A549 (cell line): ENCODE measurements around the gene UGT1A5. TPM values are rescaled to one million over a fixed set of nuclear protein-coding genes. Genes with fewer than 3 reads are reported as not detected.
A peak's percentile ranks its signal among the peaks of the same experiment; 100 is the strongest.

Experiments used
- ATAC-seq, 2 experiments: fragments of 200-7000 bp in 1 of 2; fragments of >200 bp in 1 of 2; cut with Nextera tagmentation in 1 of 2; cut with Tn5 transposase in 1 of 2; 3 replicates each; pipeline versions ENCODE4 v1.8.0 to v1.9.1; 2018 to 2020; ENCODE audit warnings: mild to moderate bottlenecking in 1 of 2, moderate library complexity in 1 of 2
- CTCF ChIA-PET: fragments of 300-600 bp; sonication (Branson Sonifier 250); formaldehyde crosslinking; extraction: SDS; loops from one replicate; lab custom pipeline; 2021; ENCODE audit warnings: antibody characterized with exemption, inconsistent platforms; lab: Yijun Ruan, JAX
- POLR2A ChIA-PET: fragments of 350-600 bp; formaldehyde crosslinking; extraction: SDS; loops from one replicate; lab custom pipeline; 2021; ENCODE audit warnings: antibody characterized with exemption, inconsistent platforms; lab: Yijun Ruan, JAX
- DNase-seq, 2 experiments: peaks; one replicate each; pipeline versions ENCODE4 v3.0.0 to v3.0.0-alpha.2; 2011 to 2016; ENCODE audit warnings: low read depth in 1 of 2, low spot score in 1 of 2
- FAIRE-seq: peaks from 2 replicates; lab custom pipeline; 2011; peaks lifted over from hg19 to GRCh38; lab: Jason Lieb, UNC
- H3K27ac ChIP-seq, 2 experiments: fragments of >200 bp; sonication (Bioruptor Twin); formaldehyde crosslinking; 3 replicates each; pipeline ENCODE4 v1.5.1; 2016 to 2017
- H3K4me1 ChIP-seq: fragments of >200 bp; sonication (Bioruptor Twin); formaldehyde crosslinking; 3 replicates; pipeline ENCODE4 v1.6.1; 2016
- H3K4me2 ChIP-seq: fragments of >200 bp; sonication (Bioruptor Twin); formaldehyde crosslinking; 3 replicates; pipeline ENCODE4 v1.6.1; 2016
- H3K4me3 ChIP-seq: fragments of >200 bp; sonication (Bioruptor Twin); formaldehyde crosslinking; 3 replicates; pipeline ENCODE4 v1.5.1; 2016
- H3K9me3 ChIP-seq: fragments of >200 bp; sonication (Bioruptor Twin); formaldehyde crosslinking; 3 replicates; pipeline ENCODE4 v1.6.1; 2016
- BCL3 ChIP-seq: fragments of >200 bp; sonication (Bioruptor Twin); formaldehyde crosslinking; IDR thresholded peaks from 3 replicates; pipeline ENCODE4 v1.6.1; 2016
- CBX2 ChIP-seq: fragments of 200-600 bp; sonication (generic); IDR thresholded peaks from 2 replicates; pipeline ENCODE4 v1.6.1; 2016; ENCODE audit warnings: low read depth, mild to moderate bottlenecking, borderline replicate concordance
- CBX8 ChIP-seq: fragments of 200-600 bp; sonication (generic); IDR thresholded peaks from 2 replicates; pipeline ENCODE4 v1.6.1; 2016
- CEBPB ChIP-seq, 2 experiments: fragments of >200 bp in 1 of 2; sonication (Bioruptor Twin) in 1 of 2; formaldehyde crosslinking in 1 of 2; IDR thresholded peaks; 2 replicates each; pipeline ENCODE4 v1.6.1; 2012 to 2016
- CHD2 ChIP-seq: fragments of 150-350 bp; IDR thresholded peaks from 2 replicates; pipeline ENCODE4 v1.6.1; 2014; ENCODE audit warnings: low read length; ENCODE audit not compliant: partially characterized antibody
- FOSB ChIP-seq: fragments of 250-450 bp; sonication (Bioruptor Pico); IDR thresholded peaks from 2 replicates; pipeline ENCODE4 v1.5.0; 2020; ENCODE audit warnings: mild to moderate bottlenecking, moderate library complexity
- FOSL2 ChIP-seq, 2 experiments: fragments of 450-650 bp in 1 of 2; fragments of >200 bp in 1 of 2; sonication (Bioruptor Twin) in 1 of 2; formaldehyde crosslinking; IDR thresholded peaks; 2 replicates each; pipeline versions ENCODE4 v1.5.0 to v1.6.1; 2016 to 2020; ENCODE audit warnings: mild to moderate bottlenecking in 1 of 2, moderate library complexity in 1 of 2
- FOXS1 ChIP-seq: fragments of 250-450 bp; sonication (Bioruptor Pico); IDR thresholded peaks from 2 replicates; pipeline ENCODE4 v1.5.0; 2020; ENCODE audit warnings: mild to moderate bottlenecking, moderate library complexity
- JUNB ChIP-seq: fragments of >200 bp; sonication (Bioruptor Twin); formaldehyde crosslinking; IDR thresholded peaks from 2 replicates; pipeline ENCODE4 v1.6.1; 2016
- NFE2L2 ChIP-seq: fragments of 150-350 bp; conservative IDR thresholded peaks from 2 replicates; pipeline ENCODE4 v1.6.1; 2014; ENCODE audit warnings: low read length
- NPAS2 ChIP-seq: fragments of 250-450 bp; sonication (Bioruptor Pico); IDR thresholded peaks from 2 replicates; pipeline ENCODE4 v1.8.0; 2022; ENCODE audit warnings: mild to moderate bottlenecking, moderate library complexity, borderline replicate concordance
- POLR2AphosphoS2 ChIP-seq: conservative IDR thresholded peaks from 2 replicates; pipeline ENCODE4 v1.6.1; 2012; ENCODE audit warnings: low read length, improper control_type of control experiment, inconsistent platforms
- RAD21 ChIP-seq, 2 experiments: fragments of >200 bp in 1 of 2; sonication (Bioruptor Twin) in 1 of 2; formaldehyde crosslinking in 1 of 2; IDR thresholded peaks in 1 of 2; conservative IDR thresholded peaks in 1 of 2; 2 replicates in 1 of 2; 3 replicates in 1 of 2; pipeline ENCODE4 v1.6.1; 2012 to 2018; ENCODE audit warnings: inconsistent platforms in 1 of 2
- RARB ChIP-seq: fragments of 250-450 bp; sonication (Bioruptor Pico); IDR thresholded peaks from 2 replicates; pipeline ENCODE4 v1.8.0; 2021; ENCODE audit warnings: mild to moderate bottlenecking, moderate library complexity
- RCOR1 ChIP-seq: fragments of 150-350 bp; IDR thresholded peaks from 2 replicates; pipeline ENCODE4 v1.6.1; 2014; ENCODE audit warnings: antibody characterized with exemption, low read length, low read depth
- REST ChIP-seq: fragments of 200-600 bp; sonication (generic); IDR thresholded peaks from 2 replicates; pipeline ENCODE4 v1.6.1; 2016; ENCODE audit warnings: antibody characterized with exemption, mild to moderate bottlenecking, moderate library complexity
- RFX5 ChIP-seq: fragments of 450-650 bp; IDR thresholded peaks from 2 replicates; pipeline ENCODE4 v1.7.1; 2014; ENCODE audit warnings: antibody characterized with exemption, mild to moderate bottlenecking, moderate library complexity
- SMC3 ChIP-seq: fragments of >200 bp; sonication (Bioruptor Twin); formaldehyde crosslinking; IDR thresholded peaks from 3 replicates; pipeline ENCODE4 v1.6.1; 2018; ENCODE audit warnings: inconsistent platforms
- SREBF2 ChIP-seq: fragments of 450-650 bp; IDR thresholded peaks from 2 replicates; pipeline ENCODE4 v1.6.1; 2014; ENCODE audit warnings: mild to moderate bottlenecking, moderate library complexity
- TFCP2L1 ChIP-seq: fragments of 250-450 bp; sonication (Bioruptor Pico); IDR thresholded peaks from 2 replicates; pipeline ENCODE4 v1.5.0; 2021; ENCODE audit warnings: mild to moderate bottlenecking
- ZC3H11A ChIP-seq: fragments of 450-650 bp; IDR thresholded peaks from 2 replicates; pipeline ENCODE4 v1.6.1; 2014; ENCODE audit warnings: antibody characterized with exemption, mild to moderate bottlenecking
- ZNF302 ChIP-seq: fragments of 250-450 bp; sonication (Bioruptor Pico); IDR thresholded peaks from 2 replicates; pipeline ENCODE4 v1.9.0; 2021; ENCODE audit warnings: inconsistent platforms, mild to moderate bottlenecking, moderate library complexity
- WGBS: methylation state at CpG from one replicate; pipeline ENCODE4 v1.1.6; 2017; ENCODE audit errors: missing lambda C conversion rate; 5-methylcytosine and 5-hydroxymethylcytosine counted together
- polyA plus RNA-seq, 4 experiments: library from polyadenylated mRNA; depleted of rRNA in 3 of 4; stranded (reverse); fragments of >200 nt; fragmentation: RNase III in 1 of 4; extraction: RNeasy Plus Mini Kit Qiagen cat#74134 plus additional on column Dnase treatment in 1 of 4; gene quantifications; 2 replicates in 3 of 4; 3 replicates in 1 of 4; pipeline ENCODE4 v1.2.3, GENCODE V29; 2011 to 2017

The UGT1A5 gene
- polyA plus RNA-seq, 2 of the 4 experiments (the other 2 are of a cell fraction), result 0.05 TPM; not detected in 1

- H3K27ac ChIP-seq, result peak within 1 kb of the TSS; percentile 82 to 90
- CTCF ChIA-PET, result interaction anchor here (1.0 kb wide), 1 partner anchor 19 kb away, joined by 3 read pairs; no protein-coding TSS in a partner anchor
- peak in 1 of 2 experiments; percentile 62; a peak in 3 of 6 replicates for ATAC-seq
- TF ChIP-seq CEBPB (IDR thresholded peaks at IDR 0.05) (no peak), CHD2 (no peak), JUNB (no peak), SREBF2 (no peak), POLR2AphosphoS2 (no peak), NFE2L2 (no peak), FOXS1 (CRISPR knock-in tag) (no peak), BCL3 (no peak), RAD21 (conservative IDR thresholded peaks at IDR 0.05 in 1 of 2, IDR thresholded peaks at IDR 0.05 in 1 of 2) (no peak), RCOR1 (no peak), ZC3H11A (no peak), RFX5 (no peak)
- TF ChIP-seq, all 56 proteins: peak for 0
- FAIRE-seq, result no peak
- Histone ChIP-seq H3K4me2 (no peak within 1 kb of the TSS), H3K4me3 (no peak within 1 kb of the TSS), H3K4me1 (peaks cover 27% of the 10 kb centered on the region), H3K9me3 (peaks cover 31% of the 10 kb centered on the region; the same call in 2 of the 3 replicates)
- 62% methylated on average over 5 of the region's 5 CpGs for WGBS
- POLR2A ChIA-PET, result interaction anchor here (0.6 kb wide), 1 partner anchor 106 kb away, joined by 3 read pairs; no protein-coding TSS in a partner anchor
- peak in 1 of 2 experiments; percentile 47 for DNase-seq
Observed at GRCh38 chr2:233671290-233672161, 41.2 kb upstream of the UGT1A5 start, which contains the start of gene UGT1A9. Gene UGT1A9 (plus strand): TSS chr2:233671898. CDS start chr2:233671935, 37 bp downstream.

GRCh38 chr2:233672886-233673285 is 39.8 kb upstream of the UGT1A5 start:
- ChIA-PET POLR2A (no interaction called here), CTCF (no interaction called here)
- Histone ChIP-seq H3K27ac (peak overlapping the region; percentile 82 to 90; a peak in 4 of 6 replicates), H3K4me2 (no peak overlapping the region), H3K9me3 (peaks cover 30% of the 10 kb centered on the region)
- FAIRE-seq (no peak), DNase-seq (no peak)
- TF ChIP-seq REST, result no peak
- TF ChIP-seq NPAS2, result no peak
- TF ChIP-seq ZC3H11A, result no peak
- TF ChIP-seq, all 56 proteins: peak for 0
- Histone ChIP-seq H3K4me1 (peaks cover 28% of the 10 kb centered on the region), H3K4me3 (no peak overlapping the region)
- WGBS, result 84% methylated on average over 3 of the region's 3 CpGs
- no peak for ATAC-seq

GRCh38 chr2:233673896-233674295 is 38.8 kb upstream of the UGT1A5 start:
- Histone ChIP-seq H3K4me3 (no peak overlapping the region), H3K4me2 (no peak overlapping the region), H3K9me3 (peaks cover 25% of the 10 kb centered on the region), H3K4me1 (peaks cover 27% of the 10 kb centered on the region), H3K27ac (peak overlapping the region; percentile 82 to 85)
- FAIRE-seq, result peak; percentile 36
- TF ChIP-seq RAD21 (conservative IDR thresholded peaks at IDR 0.05 in 1 of 2, IDR thresholded peaks at IDR 0.05 in 1 of 2) (no peak), FOSB (CRISPR knock-in tag) (no peak), ZNF302 (CRISPR knock-in tag) (no peak), CBX2 (no peak), RCOR1 (no peak), RARB (CRISPR knock-in tag) (no peak), FOSL2 (IDR thresholded peaks at IDR 0.05) (no peak), FOSL2 (CRISPR knock-in tag; IDR thresholded peaks at IDR 0.05) (no peak), JUNB (no peak), BCL3 (no peak), NPAS2 (no peak), TFCP2L1 (CRISPR knock-in tag) (no peak), SMC3 (no peak), NFE2L2 (no peak), SREBF2 (no peak), CHD2 (no peak), CBX8 (no peak)
- no peak for ATAC-seq
- DNase-seq, result no peak
- ChIA-PET POLR2A (no interaction called here), CTCF (no interaction called here)
